OCI-LY3 (cell line): Measurements from ENCODE around the gene LSM14A.

Experiments used
- EZH2phosphoT487 ChIP-seq: fragments of 200-600 bp; shearing (Covaris generic); IDR thresholded peaks from 2 replicates; pipeline ENCODE4 v1.6.1; 2018; ENCODE audit warnings: antibody characterized with exemption, mixed run types, low read depth
- TF ChIP-seq, protein P1 (sequence below): fragments of 200-600, 300-600 bp; sonication (generic); IDR thresholded peaks from 2 replicates; pipeline ENCODE4 v1.5.1; 2014; ENCODE audit warnings: antibody characterized with exemption, low read length, low read depth

DNA sequence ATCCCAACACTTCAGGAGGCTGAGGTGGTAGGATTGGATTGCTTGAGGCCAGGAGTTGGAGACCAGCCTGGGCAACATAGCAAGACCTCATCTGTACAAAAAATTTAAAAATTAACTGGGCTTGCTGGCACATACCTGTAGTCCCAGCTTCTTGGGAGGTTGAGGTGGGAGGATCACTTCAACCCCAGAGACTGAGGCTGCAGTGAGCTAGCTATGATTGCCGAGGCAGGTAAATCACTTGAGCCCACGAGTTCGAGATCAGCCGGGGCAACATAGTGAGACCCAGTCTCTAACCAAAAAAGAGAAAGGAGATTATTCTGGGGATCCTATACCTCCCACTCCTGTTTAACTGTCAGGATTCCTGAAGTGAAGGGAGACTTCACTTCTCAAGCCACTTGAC is 65.6 kb downstream of the LSM14A start:
- TF ChIP-seq, protein P1, sequence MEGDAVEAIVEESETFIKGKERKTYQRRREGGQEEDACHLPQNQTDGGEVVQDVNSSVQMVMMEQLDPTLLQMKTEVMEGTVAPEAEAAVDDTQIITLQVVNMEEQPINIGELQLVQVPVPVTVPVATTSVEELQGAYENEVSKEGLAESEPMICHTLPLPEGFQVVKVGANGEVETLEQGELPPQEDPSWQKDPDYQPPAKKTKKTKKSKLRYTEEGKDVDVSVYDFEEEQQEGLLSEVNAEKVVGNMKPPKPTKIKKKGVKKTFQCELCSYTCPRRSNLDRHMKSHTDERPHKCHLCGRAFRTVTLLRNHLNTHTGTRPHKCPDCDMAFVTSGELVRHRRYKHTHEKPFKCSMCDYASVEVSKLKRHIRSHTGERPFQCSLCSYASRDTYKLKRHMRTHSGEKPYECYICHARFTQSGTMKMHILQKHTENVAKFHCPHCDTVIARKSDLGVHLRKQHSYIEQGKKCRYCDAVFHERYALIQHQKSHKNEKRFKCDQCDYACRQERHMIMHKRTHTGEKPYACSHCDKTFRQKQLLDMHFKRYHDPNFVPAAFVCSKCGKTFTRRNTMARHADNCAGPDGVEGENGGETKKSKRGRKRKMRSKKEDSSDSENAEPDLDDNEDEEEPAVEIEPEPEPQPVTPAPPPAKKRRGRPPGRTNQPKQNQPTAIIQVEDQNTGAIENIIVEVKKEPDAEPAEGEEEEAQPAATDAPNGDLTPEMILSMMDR = no peak
- no peak for TF ChIP-seq EZH2phosphoT487
